CD1c-positive myeloid dendritic cell (primary cell): Measurements from ENCODE around the gene SP100.
"Not testable (repeated sequence)": the region's sequence is repeated elsewhere in the genome, so short reads cannot be mapped to it uniquely, and the experiment has no call there.

Source experiments
- DNase-seq: peaks from one replicate; pipeline ENCODE4 v3.0.0-alpha.2; 2016; ENCODE audit errors: extremely low spot score

Gene SP100

GRCh38 chr2:230459216-230459615 is 43.2 kb downstream of the SP100 start:
- peak; percentile 13 for DNase-seq

DNA sequence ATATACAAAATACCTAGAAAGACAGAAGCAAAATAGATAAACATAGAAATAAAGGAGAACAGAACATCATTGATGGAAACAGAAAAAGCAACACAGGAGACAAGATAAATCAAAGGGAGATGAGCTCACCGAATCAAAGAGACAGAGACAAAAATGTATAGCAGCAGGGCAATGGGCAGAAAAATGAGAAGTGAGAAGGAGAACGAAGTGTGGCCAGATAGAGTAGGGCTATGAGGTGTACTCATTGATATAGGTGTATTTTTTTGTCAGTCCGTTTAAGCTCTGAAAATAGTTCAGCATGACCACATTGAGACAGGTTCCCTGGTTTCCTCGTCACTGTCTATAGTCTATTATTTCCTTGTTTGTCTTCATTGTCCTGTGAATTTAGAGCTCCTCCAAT is 55.1 kb downstream of the SP100 start:
- DNase-seq = no peak

- peak; percentile 34 for DNase-seq
Measured at GRCh38 chr2:230472621-230473018, 56.6 kb downstream of the SP100 start.

DNA sequence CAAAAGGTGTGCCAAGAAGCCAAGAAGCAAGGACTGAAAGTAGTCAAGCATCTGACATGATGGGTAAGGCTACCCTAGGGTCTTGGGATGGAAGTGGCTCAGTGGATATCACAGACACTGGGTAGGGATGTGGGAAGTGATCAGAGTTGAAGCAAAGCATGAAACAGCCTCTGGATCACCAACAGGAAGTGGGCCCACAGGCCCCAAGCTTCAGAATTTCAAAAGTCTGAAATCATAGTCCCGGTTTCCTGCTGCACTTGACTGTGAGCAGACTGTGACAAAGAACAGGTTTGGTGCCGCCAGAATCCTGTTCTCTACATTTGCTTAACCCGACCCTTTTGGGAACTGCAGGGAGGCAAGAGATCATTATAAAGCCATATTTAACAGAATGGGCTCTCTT is 57.4 kb downstream of the SP100 start:
- DNase-seq = peak; percentile 21

DNA sequence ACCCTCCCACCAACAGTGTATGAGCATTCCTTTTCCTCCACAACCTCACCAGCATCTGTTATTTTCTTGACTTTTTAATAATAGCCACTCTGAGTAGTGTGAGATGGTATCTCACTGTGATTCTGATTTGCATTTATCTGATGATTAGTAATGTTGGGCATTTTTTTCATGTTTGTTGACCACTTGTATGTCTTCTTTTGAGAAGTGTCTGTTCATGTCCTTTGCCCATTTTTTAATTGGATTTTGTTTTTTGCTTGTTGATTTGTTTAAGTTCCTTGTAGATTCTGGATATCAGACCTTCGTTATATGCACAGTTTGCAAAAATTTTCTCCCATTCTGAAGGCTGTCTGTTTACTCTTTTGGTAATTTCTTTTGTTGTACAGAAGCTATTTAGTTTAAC is 59.1 kb downstream of the SP100 start:
- no peak for DNase-seq

DNA sequence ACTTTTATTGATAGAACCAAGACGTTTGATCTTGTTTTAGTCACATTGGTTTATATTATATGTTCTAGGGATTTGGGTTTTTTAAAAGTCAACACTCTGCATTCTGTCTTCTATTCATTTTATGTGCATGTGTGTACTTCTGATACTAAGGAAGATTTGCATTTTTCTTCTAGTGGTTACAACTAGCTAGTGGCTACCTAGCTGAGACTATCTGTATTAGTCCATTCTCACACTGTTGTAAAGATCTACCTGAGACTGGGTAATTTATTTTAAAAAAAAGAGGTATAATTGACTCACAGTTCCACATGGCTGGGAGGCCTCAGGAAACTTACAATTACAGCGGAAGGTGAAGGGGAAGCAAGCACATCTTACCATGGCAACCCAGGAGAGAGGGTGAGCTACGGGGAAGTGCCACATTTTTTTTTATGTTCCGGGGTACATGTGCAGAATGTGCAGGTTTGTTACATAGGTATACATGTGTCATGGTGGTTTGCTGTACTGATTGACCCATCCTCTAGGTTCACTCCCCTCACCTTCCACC is 69.9 kb downstream of the SP100 start:
- DNase-seq = no peak

DNA sequence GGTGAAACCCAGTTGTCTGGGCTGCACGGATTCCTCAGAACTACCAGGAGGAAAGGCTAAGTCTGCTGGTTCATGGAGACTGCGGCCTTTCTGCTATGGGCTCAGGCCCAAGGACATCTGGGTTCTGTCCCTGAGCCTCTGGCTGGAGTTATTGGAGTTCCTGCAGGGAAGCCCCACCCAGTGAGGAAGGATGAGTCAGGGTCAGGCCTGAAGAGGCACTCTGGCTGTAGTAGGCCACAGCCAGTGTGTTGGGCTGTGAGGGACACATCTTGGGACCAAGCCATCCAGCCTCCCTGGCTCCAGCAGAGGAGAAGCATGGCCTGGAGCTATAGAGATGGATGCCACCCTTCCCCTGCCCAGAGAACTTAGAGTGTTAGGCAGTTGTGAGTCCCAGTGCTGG is 75.2 kb downstream of the SP100 start:
- DNase-seq = not testable (repeated sequence)

DNA sequence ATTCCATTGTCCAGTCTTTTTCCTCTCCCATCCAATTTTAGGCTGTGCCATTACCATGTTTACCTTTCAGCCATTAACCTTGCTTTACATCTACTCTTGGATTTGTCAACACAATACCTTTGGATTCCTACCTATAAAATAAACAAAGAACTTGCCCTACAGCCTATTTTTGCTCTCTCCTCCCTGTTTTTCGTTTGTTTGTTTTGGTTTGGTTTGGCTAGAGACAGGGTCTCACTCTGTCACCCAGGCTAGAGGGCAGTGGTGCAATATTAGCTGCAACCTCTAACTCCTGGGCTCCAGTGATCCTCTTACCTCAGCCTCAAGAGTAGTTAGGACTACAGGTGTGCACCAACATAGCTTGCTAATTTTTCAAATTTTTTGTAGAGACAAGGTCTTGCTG is 76.1 kb downstream of the SP100 start:
- DNase-seq = no peak

- DNase-seq = no peak
Measured at GRCh38 chr2:230494980-230495379, 79.0 kb downstream of the SP100 start.

DNA sequence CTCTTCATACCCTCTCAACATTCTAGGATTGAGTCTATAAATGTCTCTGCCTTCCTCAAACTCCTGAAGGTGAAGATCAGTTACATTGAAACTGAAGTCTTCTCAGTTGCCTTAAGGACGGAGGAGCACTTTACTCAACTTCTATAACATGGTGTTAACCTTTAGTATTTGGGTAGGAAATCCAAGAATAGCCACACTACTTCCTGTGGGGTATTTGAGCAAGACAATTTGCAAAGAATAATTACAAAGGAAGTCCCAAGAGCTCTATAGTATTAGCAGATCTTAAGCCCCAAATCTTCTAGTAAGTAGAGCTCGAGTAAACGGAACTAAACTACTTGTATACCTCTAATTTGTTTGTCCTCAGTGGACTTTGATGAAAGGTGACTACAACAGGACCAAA is 80.9 kb downstream of the SP100 start:
- no peak for DNase-seq

- DNase-seq = no peak
Measured at GRCh38 chr2:230498506-230499107, 82.6 kb downstream of the SP100 start.

DNA sequence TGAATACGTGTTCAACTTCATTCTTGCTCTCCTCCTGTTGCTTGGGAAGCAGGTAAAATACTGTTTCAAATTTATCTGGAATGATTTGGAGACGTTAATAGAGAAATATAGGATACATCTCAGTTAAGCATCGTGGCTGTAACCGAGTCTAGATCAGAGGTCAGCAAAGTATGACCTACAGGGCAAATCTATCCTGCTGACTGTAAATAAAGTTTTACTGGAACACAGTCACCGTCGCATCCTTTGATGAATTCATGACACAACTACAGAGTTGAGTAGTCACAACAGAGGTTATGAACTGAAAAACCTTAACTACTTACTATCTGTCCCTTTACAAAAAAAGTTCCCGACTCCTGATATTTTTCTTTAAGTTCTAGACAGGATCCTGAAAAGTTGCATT is 86.6 kb downstream of the SP100 start:
- no peak for DNase-seq

DNA sequence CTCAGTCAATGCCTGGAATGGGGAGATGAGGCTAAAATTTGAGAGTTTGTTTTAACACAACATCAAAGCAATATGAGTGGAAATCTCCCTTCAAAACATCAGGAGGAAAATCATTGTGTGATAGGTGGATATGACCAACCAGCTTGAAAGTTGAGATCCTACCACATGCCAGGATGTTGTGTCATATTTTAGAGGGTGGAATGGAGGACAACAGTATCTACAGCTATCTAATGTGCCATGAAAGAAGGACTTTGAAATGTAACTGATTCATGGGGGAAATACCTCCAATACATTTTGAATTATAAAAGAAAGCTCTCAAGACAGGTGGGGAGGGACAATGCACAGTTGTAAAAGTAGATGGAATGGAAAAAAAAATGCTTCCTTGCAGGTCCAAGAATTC is 87.8 kb downstream of the SP100 start:
- no peak for DNase-seq

- DNase-seq = no peak
Measured at GRCh38 chr2:230505162-230505561, 89.2 kb downstream of the SP100 start.

GRCh38 chr2:230512955-230513748 is 97.2 kb downstream of the SP100 start:
- DNase-seq = no peak

DNA sequence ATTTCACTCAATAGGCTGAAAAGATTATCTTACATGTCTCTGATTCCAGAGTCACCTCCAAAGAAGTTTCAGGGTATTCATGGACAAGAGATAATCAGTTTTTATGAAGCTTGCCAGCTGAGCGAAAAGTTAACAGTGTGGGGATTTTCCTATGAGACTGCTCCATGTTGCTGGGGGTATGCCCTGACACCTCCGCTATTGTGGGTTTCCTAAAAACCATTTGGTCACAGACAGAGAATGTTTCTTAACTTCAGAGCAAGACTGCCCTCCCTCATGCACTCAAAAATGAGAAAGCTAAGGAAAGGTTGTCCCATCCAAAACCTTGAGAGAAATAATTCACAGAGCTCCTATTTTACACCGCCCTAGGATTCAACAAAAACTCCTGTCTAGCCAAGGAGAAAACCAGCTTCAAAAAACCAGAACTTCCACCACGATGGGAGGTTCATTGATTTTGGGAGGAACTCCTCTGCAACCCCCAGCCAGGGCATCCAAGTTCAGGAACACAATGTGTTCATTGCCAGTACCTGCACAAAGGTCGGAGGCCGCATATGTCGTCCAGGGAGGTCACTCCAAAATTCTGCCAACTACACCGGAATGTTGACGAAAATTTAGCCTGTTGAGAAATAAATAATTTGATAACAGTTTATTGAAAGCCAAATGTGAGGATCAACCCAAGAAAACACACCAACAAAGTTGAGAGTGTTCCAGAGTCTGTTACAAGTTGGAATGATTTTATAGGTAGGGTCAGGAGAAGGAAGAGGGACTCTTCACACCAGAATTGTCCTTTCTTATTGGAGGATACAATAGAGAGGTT is 104.3 kb downstream of the SP100 start:
- no peak for DNase-seq

DNA sequence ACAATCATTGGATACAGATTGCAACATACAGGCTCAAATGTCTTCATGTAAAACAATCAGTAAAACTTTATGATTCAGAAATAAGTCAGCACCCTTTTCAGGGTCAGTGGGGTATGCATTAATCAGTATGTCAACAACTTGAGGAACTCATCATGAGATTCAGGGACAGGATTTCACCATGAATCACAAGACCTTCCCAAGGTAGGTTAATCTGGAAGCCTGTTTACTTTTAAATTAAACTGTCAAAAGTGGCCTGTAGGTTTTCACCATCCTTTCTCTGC is 104.8 kb downstream of the SP100 start:
- no peak for DNase-seq

GRCh38 chr2:230521386-230521785 is 105.4 kb downstream of the SP100 start:
- no peak for DNase-seq

DNA sequence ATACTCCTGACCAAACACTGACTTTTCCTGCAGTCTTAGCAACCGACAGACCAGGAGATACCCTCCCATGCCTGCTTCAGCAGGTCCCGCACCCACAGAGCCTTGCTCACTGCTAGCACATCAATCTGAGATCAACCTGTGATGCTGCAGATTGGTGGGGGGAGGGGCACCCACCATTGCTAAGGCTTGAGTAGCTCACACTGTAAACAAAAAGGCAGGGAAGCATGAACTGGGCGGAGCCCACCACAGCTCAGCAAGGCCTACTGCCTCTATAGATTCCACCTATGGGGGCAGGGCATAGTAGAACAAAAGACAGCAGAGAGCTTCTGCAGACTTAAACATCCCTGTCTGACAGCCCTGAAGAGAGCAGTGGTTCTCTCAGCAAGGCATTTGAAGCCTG is 109.7 kb downstream of the SP100 start:
- DNase-seq = no peak

DNA sequence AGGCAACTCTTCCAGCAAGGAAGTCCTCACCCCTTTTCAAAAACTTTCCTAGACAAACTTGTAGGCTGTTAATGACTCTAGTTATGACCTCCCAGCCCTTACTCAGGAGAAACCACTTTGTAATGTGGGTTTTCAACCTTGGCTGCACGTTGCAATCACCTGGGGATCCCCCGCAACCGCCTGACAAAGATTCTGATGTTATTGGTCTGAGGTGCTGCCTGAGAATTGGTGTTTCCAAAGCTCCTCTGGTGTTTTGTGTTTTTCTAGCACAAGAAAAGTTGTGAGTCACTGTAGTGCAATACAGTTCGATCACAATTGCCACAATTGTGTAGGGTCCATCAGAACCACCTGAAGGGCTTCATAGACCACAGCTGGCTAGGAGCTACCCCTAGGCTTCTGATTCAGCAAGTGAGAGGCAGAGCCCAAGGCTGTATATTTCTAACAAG is 121.6 kb downstream of the SP100 start:
- no peak for DNase-seq

GRCh38 chr2:230540332-230540731 is 124.3 kb downstream of the SP100 start:
- no peak for DNase-seq

DNA sequence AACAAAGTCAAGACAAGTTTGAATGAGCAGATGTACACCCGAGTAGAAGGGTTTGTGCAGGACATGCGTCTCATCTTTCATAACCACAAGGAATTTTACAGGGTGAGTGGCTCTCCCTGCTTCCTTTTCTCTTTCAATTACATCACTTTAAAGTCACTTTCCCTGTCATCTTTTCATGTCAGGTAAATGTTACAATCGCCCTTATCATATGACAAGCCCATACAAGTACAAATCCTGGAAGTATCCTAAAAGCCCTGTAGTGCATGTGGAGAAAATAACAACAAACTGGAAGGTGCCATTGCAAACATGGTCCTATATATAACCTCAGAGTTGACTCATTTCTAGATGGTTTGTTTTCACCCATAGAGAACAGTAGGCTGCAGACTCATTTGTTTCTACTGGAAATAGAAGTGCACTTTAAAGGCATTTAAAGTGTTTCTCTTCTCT is 126.0 kb downstream of the SP100 start:
- no peak for DNase-seq

GRCh38 chr2:230542751-230543150 is 126.8 kb downstream of the SP100 start:
- DNase-seq = no peak
